HG03342 (cell line): ENCODE results near the gene FAM200C.
A peak's percentile ranks its signal among the peaks of the same experiment; 100 is the strongest.

Source experiments
- ATAC-seq: cut with Tn5 transposase; IDR thresholded peaks from one replicate; pipeline ENCODE4 v1.9.1; 2021; ENCODE audit warnings: mild to moderate bottlenecking, moderate library complexity; ENCODE audit not compliant: unreplicated experiment

FAM200C gene

DNA sequence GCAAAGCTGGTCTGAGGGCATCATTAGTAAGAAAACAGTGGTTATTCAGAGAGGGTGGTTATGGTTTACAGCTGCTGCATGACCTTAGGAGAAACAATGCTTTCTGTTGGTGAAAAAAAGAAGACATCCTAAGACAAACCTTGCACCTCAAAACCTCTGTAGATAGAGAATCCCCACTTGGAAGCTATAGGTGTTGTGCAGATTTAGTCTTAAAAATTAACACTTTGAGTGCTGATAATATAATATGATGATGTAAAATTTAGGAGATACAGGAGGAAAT lies 20.4 kb upstream of the FAM200C start:
- ATAC-seq = no peak

DNA sequence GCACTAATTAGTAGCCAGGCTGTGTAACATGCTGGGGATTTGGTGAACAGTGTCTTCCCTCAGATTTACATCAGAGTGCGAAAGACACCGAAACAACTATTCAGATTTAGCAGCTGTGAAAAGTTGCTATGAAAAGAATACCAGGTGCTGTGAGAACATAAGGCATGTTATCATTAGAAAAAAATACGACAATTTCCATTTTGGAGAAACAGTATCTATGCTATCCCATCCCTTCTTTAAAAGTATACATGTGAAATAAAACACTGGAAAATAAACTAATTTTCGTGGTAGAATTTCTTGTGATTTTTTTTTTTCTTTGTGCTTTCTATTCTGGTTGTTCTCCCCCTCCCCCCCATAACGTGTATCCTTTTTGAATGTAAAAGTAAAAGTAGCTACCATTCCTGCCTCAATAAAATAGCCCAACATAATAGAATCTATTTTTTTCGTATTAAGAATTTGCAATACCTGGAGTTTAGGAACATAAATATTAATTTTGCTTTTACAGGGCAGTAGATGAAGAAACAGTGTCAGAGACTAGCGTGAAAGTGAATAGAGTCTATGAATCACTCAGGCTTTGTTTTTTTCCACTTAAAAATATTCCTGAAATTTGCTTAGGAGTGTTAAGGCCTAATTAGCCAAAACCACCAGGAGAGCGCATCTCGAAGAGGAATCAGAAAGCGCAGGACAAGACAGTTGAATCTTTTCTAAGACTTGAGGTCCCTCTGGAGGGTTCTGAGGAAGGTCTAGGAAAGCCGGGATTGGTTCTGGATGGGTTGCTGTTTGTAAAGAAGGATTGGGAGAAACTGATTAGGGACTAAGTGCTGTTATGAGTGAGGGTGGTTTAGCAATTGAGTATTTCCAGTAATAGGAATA lies 19.8 kb upstream of the FAM200C start:
- no peak for ATAC-seq

DNA sequence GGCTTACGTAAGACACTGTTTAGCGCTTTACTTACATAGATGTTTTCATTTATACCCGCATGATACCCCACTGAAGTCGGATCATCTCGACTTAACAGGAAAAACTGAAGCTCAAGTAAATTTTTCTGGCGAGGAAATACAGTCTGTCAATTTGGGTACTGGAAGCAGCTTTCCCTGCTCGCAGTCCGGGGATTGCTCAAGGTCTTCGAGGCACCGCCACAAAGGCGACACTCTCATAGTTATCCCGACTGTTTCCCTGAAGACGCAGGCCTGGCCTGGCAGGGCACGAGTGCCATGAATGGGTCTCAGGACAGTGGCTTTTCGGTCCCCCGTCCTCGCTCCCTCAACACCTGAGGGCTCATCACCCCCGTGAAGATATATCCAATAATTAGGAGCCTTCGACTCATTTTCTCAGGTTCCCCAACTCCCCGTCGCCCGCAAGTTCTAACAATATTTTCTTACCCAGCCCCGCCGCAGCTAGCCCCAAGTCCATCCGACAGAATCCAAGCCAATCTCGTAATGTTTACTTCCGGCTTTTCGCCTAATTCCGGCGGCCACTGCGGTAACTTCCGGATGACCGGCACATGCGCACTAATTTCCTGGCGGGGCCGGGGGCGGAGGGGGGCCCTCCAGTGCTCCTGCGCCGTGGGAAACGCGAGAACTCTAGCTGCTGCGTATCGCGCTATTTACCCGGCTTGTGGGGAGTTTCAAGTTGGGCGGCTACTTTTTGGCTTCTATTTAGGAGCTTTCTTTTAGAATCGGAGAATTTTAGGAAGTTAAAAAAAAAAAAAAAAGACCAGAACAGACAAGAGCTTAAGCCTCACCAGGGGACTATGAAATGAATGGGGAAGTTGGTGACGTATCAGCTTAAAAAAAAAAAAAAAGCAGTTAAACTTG lies 19.0 kb upstream of the FAM200C start, which contains the start of gene SLU7:
SLU7 (minus strand) TSS at position 521 of the 897 bp plus-strand sequence. CDS start 3,787 bp downstream, outside the sequence.
- ATAC-seq = peak; percentile 69

DNA sequence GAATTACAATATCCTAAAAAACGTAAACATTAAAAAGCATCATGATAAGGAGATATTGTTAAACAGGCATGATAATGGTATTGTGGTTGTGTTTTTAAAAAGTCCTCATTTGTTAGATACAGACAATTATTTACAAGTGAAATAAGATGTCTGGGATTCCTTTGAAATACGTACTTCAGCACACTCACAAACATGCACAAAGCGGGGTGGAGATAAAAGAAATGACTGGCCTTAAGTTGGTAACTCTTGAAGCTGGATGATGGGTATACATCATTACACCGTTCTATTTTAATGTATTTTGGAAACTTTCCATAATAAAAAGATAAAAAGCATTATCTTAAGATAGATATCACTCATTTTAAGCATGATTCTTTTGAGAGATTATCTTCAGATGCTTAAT lies 1.0 kb downstream of the FAM200C start:
- no peak for ATAC-seq

DNA sequence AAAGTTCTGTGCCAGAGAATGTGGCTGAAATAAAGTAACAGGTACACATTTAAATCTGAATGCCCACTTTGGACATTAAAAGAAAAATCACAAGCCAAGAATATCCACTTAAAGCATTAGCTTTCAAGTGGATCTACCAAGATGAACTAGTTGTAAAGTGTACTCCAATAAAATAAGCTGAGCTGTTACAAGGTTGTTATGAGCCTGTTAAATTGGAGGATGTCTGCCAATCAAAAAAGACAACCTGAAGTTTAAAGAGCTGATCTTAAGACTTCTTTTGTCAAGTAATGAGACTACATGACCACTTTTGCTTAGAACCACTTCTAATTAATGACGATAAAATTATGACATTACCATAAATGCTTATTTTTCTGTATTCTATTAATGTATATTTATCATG lies 2.4 kb downstream of the FAM200C start:
- ATAC-seq = no peak

DNA sequence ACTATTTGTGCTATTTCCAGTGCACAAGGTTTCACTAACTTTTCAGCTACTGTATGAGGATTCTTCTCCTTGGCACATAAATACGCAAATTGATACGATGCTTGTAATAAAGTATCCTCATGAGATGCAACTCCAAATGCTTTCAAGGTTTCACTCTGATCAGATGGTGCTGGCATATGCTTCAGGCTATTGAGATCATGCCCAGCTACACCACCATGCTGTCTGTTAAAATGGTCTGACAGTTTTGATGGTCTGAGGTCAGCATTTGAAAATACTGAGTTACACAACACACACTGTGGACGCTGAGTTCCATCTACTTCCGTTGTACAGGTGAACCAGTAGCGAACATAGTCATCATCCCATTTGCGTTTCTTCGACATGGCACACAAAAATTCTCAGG lies 4.7 kb downstream of the FAM200C start:
- ATAC-seq = no peak

DNA sequence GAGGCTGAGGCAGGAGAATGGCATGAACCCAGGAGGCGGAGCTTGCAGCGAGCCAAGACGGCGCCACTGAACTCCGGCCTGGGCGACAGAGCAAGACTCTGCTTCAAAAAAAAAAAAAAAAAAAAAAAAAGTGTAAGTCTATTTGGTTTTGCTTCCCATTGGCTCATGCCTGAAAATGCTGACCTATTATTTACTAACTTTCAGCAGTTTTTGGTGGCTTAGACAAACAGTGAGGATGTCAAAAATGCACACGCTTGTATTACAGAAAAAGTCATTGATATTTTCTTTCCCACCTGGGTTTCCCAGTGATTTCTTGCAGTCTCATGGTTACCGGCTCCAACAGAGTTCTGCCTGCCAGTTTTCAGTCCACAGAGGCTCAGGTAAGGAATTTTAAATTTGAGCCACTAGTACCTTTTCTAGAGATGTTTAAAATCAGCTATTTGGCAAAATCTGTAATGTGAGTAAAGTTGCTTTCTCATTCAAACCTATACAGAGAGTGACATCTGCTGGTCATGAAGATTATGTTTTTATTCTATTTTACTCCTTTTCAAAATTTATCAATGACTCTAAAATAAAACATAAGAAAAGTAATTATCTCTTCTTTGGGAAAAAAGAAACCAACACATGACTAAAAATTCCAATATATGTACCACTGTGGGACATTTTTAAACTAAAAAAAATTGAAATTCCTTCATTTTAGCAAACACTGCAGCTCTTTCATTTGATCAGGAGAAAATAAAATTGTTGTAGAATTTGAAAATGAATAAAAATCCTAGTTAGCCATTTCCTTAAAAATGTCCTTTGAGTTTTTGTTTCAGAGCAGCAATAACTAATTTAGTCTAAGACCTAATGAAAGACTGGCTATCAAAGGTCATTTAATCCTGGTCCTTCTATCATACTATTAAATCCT lies 8.8 kb downstream of the FAM200C start:
- ATAC-seq = no peak

DNA sequence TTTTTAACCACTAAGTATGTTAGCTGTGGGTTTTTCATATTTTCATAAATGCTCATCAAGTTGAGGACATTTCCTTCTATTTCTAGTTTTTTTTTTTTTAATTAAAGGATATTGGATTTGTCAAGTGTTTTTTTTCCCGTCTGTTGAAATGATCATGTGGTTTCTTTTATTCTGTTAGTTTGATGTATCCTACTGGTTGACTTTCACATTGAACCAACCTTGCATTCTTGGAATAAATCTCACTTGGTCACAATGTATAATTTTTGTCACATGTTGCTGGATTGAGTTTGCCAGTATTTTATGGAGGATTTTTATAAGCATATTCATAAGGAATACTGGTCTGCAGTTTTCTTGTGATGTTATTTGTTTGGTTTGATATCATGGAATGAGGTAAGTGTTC lies 12.4 kb downstream of the FAM200C start:
- no peak for ATAC-seq

DNA sequence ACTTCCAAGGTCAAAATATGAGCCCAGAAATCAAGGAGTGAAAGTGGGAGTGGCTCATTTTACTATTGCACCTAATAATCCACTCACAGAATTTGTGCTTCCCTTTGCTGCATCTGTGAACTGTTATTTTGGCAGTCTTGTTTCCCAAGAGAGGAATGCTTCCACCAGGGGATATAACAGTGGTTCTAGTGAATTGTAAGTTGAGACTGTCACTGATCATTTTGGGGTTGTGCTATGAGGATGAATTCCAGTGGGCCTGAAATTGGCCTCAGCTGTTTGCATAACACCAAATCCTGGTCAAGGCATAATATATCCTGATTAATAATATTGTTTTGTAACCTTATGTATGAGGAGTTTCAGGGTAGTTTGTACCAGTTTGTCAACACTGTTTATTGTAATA lies 14.4 kb downstream of the FAM200C start:
- ATAC-seq = no peak

DNA sequence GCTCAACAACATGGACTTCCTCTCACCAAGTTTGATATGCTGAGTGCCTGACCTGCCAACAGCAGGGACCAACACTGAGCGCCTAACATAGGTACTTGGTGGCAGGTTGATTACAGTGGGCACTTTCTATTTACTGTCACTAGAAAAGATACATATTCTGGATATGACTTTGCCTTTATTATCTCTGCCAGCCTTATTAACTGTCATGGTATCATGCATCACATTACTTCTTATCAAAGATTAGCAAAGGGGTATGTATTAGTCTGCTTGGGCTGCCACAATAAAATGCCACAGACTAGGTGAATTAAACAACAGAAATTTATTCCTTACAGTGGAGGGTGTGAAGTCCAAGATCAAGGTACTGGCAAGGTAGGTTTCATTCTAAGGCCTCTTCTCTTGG lies 15.2 kb downstream of the FAM200C start:
- no peak for ATAC-seq

DNA sequence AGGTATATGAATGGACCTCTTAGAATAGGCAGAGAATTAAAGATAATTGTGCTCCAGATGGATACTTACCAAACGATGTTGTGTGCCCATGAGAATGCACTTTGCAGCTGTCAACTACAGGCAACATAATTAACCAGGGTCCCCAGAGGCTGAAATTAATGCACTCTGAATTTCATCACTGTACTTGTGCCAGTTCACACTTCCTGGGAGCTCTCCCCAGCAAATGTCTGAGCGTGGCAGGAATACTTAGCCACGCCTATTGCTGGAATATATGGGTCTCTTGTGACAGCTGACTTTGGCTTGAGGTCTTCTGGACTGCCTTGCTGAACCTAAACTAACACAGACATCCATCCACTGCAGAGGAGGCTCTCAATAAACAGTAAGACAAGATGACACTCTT lies 17.5 kb downstream of the FAM200C start:
- no peak for ATAC-seq

DNA sequence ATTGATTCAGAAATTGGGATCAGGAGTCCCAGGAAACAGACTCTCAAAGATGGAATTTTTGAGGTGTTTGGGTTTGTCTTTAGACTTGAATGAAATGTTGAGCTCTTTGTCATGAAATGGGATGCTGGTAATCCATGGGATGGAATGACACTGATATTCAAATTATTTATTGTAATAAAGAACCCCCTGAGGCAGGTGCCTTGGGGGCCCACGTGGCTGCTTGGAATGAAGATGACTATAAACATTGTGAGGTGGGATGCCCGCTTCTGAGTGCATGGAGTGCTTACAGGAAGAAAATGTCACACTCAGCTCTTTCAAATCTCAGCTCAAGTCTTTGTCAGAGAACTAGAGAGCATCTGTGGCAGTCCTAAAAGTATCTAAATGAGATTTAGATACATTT lies 19.8 kb downstream of the FAM200C start:
- no peak for ATAC-seq

DNA sequence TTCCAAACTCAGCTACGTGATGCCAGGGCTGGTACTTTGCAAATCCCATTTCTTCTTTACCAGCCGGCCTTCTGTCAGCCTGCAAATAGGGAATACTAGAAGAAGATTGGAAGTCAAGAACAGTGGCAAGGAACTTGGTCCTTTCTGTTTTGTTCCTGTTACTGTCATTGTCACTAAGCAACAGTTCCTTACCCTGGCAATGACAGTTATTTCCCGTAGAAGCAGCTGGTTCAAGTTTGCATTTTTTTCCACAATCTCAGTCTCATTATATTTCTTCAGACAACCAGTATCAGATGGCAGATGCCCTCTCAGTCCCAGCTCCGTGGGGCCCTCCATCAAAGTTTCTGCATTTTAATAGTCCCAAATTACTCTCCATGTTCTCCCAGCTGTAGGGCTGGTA lies 20.3 kb downstream of the FAM200C start:
- ATAC-seq = no peak

DNA sequence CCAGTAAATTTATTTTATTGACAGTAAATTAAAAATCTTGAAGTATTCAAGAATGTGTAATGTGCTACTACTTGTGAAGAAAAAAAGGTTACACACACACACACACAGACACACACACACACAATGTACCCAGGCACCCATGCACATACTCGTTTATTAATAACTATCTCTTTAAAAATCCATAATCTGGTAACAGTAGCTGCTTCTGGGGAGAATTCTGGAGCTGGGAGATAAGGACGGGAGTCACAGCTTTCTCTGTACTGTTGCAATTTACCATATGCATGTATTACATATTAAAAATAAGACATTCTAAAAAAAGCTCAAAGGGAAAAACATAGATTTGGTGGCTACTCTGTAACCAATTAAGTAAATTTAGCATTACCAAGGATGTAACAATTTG lies 21.5 kb downstream of the FAM200C start:
- no peak for ATAC-seq

DNA sequence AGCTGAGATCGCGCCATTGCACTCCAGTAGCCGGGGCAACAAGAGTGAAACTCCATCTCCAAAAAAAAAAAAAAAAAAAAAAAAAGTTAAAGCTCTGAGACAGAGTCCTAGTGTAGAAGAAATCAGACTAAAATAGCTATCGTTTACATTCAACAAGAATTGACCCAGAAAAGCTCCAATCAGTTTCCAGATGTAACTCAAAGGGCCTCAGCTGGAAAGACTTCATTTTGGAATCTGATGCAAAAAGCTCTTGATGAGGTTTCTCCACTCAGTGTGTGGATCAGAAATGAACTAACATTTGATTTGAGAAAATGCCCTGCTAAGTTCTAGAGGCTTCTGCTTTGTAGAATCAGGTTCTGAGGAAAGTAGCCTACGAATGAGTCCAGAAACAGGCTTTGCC lies 22.2 kb downstream of the FAM200C start:
- ATAC-seq = no peak

DNA sequence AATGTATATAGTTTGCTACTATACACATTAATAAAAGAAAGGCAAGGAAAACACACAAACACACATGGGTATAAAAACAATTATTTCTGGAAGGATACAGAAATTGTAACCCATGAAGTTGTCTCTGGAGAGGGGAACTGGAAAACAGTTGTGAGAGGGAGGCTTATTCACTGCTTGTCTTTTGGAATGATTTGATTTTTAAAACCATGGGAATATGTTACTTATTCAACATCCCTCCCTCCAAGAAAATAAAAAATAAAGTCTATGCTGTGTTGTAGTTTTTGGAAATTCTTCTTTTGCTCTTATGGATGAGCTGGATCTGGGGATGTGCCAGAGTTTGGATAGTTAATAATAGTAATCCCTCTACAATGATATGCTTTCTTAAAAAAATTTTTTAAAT lies 23.4 kb downstream of the FAM200C start:
- ATAC-seq = no peak

DNA sequence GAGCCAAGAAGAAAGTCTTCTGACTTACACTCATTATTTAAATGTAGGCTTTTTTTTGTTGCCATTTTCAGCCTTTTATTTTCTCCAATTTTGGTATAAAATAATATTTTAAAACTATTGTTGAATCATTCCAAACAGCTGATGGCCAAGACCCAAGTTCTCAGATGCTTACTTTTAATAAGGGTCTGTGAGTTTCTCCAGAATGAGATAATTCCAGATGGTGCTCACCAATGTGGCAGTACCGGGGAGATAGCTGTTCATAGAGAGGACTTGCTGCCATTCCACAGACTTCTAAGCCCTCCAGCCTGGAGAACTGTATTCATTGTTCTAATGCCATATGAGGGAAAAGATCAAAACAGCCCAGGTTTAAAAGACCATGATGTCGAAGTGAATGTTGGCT lies 24.2 kb downstream of the FAM200C start:
- no peak for ATAC-seq

DNA sequence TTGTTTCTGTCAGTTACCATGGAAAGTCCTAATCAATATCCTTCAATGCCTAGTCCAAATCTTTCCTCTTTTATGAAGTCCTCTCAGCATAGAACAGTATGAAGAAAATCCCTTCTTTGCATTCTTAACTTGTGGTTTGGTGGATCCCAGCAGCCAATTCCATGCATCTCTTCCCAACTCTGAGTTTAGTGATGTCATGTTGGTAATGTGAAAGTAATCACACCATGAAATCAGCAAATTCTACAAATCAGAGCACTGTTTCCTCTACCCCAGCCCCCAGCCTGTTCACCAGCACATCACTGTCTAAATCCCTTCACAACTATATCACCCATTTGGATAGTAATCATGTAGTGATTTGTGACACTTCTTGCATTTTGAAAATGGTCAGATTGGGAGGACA lies 24.7 kb downstream of the FAM200C start:
- ATAC-seq = no peak

DNA sequence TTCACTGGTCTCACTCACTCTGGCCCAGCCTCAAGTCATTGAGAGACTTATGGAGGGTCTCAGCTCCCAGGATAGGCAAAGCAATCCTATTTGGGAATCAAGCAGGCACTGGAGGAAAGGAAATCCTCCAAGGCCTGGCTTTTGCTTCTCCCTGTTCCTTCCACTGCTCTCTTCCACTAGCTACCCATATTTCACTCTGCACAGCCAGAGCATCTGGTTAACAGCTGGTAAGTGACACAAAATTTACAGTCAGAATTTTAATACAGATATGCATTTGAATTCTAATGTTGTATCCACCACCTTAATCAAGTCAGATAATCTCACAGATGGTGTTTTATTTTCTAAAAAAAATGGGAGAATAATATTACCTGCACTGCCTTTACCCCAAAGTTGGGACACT lies 28.6 kb downstream of the FAM200C start:
- ATAC-seq = no peak

DNA sequence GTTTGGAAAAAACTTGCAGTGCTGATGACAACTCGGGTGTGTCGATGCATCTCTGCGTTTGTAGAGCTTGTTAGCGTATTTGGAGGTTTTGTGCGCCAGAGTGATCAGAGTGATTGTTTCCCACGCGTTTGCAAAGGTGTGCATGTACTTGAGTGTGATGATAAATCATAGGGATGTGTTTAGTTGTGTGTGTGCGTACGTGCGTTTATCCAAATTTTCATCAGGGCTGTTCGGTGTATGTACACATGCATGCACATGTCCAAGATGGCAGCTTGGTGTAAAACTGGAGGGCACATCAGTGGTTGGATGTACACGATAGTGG lies 29.2 kb downstream of the FAM200C start:
- ATAC-seq = no peak

DNA sequence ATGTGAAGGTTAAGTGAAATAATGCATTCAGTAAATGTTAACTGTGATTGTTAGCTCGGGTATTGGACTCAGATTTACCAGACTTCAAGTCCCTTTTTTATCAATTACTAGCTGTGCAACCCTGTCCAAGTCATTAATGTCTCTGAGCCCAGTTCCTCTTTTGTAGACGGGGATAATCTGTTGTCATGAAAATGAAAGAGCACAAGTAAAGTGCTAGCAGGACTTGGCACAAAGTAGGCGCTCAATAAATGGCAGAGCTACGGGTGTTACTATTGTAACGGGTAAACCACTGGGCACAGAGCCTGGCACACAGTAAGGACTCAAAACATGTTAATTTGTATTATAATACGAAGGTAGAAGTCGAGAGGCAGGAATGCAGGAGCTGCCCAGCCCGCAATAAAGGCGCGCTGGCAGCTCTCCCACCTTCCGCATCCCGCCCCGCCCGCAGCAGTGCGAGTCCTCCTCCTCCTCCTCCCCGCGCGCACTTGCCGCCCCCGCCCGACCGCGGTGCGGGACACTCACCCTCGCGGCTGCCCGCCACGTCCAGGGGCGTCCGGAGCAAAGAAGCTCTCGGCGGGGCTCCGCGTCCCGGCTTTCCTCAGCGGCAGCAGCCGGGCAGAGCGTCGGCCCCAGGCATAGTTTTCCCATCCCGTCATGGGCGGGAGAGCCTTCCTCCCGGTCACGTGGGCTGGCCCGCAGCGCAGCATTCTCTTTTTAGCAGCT lies 29.7 kb downstream of the FAM200C start, which contains the start of gene C1QTNF2:
C1QTNF2 (minus strand) TSS at position 637 of the 723 bp plus-strand sequence. CDS start 15,615 bp downstream, outside the sequence.
- no peak for ATAC-seq
